H1 (cell line): ENCODE measurements around the gene A4GALT. TPM values are rescaled to one million over a fixed set of nuclear protein-coding genes. Genes with fewer than 3 reads are reported as not detected.

ENCODE experiments used
- ASH2L ChIP-seq: fragments of 200-600, 300-600 bp; sonication (generic); IDR thresholded peaks from one replicate; pipeline ENCODE4 v1.7.1; 2017; ENCODE audit warnings: low read length
- CHD7 ChIP-seq: fragments of 300-600 bp; sonication (generic); IDR thresholded peaks from 2 replicates; pipeline ENCODE4 v1.7.1; 2012; ENCODE audit warnings: low read length, moderate library complexity, mild to moderate bottlenecking, inconsistent platforms; ENCODE audit not compliant: insufficient replicate concordance
- E2F6 ChIP-seq: IDR thresholded peaks from 2 replicates; pipeline ENCODE4 v1.6.1; 2012; ENCODE audit warnings: inconsistent platforms
- GABPA ChIP-seq: IDR thresholded peaks from 2 replicates; pipeline ENCODE4 v1.6.1; 2011; ENCODE audit warnings: mild to moderate bottlenecking, low read length, moderate library complexity, borderline replicate concordance; ENCODE audit not compliant: insufficient read depth
- HDAC6 ChIP-seq: IDR thresholded peaks from one replicate; pipeline ENCODE4 v1.7.1; 2012; ENCODE audit warnings: low read depth, mild to moderate bottlenecking, inconsistent platforms, low read length, moderate library complexity
- KDM4A ChIP-seq: IDR thresholded peaks from one replicate; pipeline ENCODE4 v1.7.1; 2012; ENCODE audit warnings: low read depth, mild to moderate bottlenecking, moderate library complexity, low read length, inconsistent platforms; ENCODE audit not compliant: severe bottlenecking
- SIRT6 ChIP-seq: IDR thresholded peaks from one replicate; pipeline ENCODE4 v1.7.1; 2012; ENCODE audit warnings: low read length, inconsistent platforms
- SP1 ChIP-seq: IDR thresholded peaks from 2 replicates; pipeline ENCODE4 v1.6.1; 2011; ENCODE audit warnings: low read depth, low read length
- SP4 ChIP-seq: IDR thresholded peaks from 2 replicates; pipeline ENCODE4 v1.6.1; 2012; ENCODE audit warnings: low read length, inconsistent platforms
- TAF7 ChIP-seq: optimal IDR thresholded peaks from 2 replicates; pipeline ENCODE3; 2011; ENCODE audit warnings: low read depth, mild to moderate bottlenecking, inconsistent platforms, low read length, moderate library complexity, borderline replicate concordance
- USF2 ChIP-seq: IDR thresholded peaks from 2 replicates; pipeline ENCODE4 v1.6.1; 2011; ENCODE audit warnings: low read length, improper control_type of control experiment
- polyA plus RNA-seq, 7 experiments: library from polyadenylated mRNA; depleted of rRNA in 3 of 7; stranded (reverse) in 5 of 7; unstranded in 2 of 7; fragments of >200 nt in 5 of 7; fragments of 200-250 nt in 2 of 7; gene quantifications; 1 replicate in 5 of 7; 2 replicates in 1 of 7; 4 replicates in 1 of 7; pipeline versions ENCODE4 v1.2.1 to v1.2.3, GENCODE V29; 2011 to 2013; ENCODE audit warnings: missing spikeins in 2 of 7, mixed read lengths in 2 of 7
- total RNA-seq: library from RNA; stranded (reverse); fragmentation: NEBNext Ultra II Directional; extraction: Animal tissue kit (Norgen Biotek cat#: 25700); gene quantifications from 2 replicates; pipeline ENCODE4 v1.2.1, GENCODE V29; 2021

A4GALT gene
- total and polyA plus RNA-seq, 2 of the 8 experiments (the other 6 are each of a cell fraction or from before 2014, with no cell fraction given): 7.2 to 13.8 TPM

- TF ChIP-seq CHD7: no peak
- no peak for TF ChIP-seq SIRT6
- no peak for TF ChIP-seq USF2
- no peak for TF ChIP-seq SP4
- 0 out of 2 replicates have a peak, but pooled peaks have one; percentile 42 for TF ChIP-seq GABPA
- no peak for TF ChIP-seq HDAC6
- TF ChIP-seq SP1: no peak
- no peak for TF ChIP-seq E2F6
- TF ChIP-seq KDM4A: no peak
- peak; percentile 5 for TF ChIP-seq ASH2L
- no peak for TF ChIP-seq TAF7
Measured at GRCh38 chr22:42721045-42721434, 370 bp upstream of the A4GALT start (continued).
